ENCODE measurements around the gene OR2H1.

DNA sequence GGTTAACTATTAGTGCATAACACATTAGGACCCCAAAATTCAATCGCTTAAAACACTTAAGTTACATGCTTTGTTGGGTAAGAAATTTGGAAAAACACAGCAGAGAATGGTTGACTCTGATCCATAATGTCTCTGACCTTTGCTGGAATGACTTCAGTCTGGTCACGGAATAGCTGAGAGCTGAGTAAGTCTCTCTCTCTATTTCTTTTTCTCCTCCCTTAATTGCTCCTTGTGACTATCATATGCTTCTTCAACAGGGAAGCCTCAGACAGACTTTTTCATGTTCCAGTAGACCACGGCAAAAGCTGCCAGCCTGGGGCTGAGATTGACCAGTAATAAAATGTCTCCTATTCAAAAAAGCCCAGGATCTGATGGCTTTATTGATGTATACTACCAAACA, 37.4 kb upstream of the OR2H1 start:
- TF ChIP-seq, protein P1, sequence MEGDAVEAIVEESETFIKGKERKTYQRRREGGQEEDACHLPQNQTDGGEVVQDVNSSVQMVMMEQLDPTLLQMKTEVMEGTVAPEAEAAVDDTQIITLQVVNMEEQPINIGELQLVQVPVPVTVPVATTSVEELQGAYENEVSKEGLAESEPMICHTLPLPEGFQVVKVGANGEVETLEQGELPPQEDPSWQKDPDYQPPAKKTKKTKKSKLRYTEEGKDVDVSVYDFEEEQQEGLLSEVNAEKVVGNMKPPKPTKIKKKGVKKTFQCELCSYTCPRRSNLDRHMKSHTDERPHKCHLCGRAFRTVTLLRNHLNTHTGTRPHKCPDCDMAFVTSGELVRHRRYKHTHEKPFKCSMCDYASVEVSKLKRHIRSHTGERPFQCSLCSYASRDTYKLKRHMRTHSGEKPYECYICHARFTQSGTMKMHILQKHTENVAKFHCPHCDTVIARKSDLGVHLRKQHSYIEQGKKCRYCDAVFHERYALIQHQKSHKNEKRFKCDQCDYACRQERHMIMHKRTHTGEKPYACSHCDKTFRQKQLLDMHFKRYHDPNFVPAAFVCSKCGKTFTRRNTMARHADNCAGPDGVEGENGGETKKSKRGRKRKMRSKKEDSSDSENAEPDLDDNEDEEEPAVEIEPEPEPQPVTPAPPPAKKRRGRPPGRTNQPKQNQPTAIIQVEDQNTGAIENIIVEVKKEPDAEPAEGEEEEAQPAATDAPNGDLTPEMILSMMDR (IDR thresholded peaks at IDR 0.05) = no peak
- no peak for TF ChIP-seq POLR2A (IDR thresholded peaks at IDR 0.05)

All from testis (tissue), 2 donors.